Omental fat pad (tissue), 4 donors: ENCODE data around the gene SLC16A6. TPM values are rescaled to one million over a fixed set of nuclear protein-coding genes. Genes with fewer than 3 reads are reported as not detected.

Source experiments
- ATAC-seq: fragments of 150-250 bp; one replicate; pipeline ENCODE4 v1.9.1; 2016; ENCODE audit warnings: mild to moderate bottlenecking, moderate library complexity; ENCODE audit not compliant: low FRiP score
- DNase-seq: peaks from one replicate; pipeline ENCODE4 v3.0.0-alpha.2; 2019; ENCODE audit warnings: low spot score
- total RNA-seq, 4 donors: library from RNA; depleted of rRNA; stranded (reverse); fragments of >200 nt; gene quantifications; one replicate each; pipeline ENCODE4 v1.1.0, GENCODE V29; 2016
- TF ChIP-seq, protein P1 (sequence below), 3 donors: fragments of 450-650 bp; IDR thresholded peaks; one replicate each; pipeline ENCODE4 v1.5.1; 2016 to 2017; ENCODE audit warnings: antibody characterized with exemption in 3 of 3, mild to moderate bottlenecking in 3 of 3, moderate library complexity in 2 of 3

SLC16A6 gene
- total RNA-seq, 4 donors from 2014 or later, result 0.38 to 7.3 (median 2.2) TPM

- TF ChIP-seq, protein P1, sequence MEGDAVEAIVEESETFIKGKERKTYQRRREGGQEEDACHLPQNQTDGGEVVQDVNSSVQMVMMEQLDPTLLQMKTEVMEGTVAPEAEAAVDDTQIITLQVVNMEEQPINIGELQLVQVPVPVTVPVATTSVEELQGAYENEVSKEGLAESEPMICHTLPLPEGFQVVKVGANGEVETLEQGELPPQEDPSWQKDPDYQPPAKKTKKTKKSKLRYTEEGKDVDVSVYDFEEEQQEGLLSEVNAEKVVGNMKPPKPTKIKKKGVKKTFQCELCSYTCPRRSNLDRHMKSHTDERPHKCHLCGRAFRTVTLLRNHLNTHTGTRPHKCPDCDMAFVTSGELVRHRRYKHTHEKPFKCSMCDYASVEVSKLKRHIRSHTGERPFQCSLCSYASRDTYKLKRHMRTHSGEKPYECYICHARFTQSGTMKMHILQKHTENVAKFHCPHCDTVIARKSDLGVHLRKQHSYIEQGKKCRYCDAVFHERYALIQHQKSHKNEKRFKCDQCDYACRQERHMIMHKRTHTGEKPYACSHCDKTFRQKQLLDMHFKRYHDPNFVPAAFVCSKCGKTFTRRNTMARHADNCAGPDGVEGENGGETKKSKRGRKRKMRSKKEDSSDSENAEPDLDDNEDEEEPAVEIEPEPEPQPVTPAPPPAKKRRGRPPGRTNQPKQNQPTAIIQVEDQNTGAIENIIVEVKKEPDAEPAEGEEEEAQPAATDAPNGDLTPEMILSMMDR (IDR thresholded peaks at IDR 0.05), result no peak
- no peak for DNase-seq
- no peak for ATAC-seq
Measured at GRCh38 chr17:68325961-68326360, 35.0 kb upstream of the SLC16A6 start.

GRCh38 chr17:68324654-68325336, 33.9 kb upstream of the SLC16A6 start:
- DNase-seq (no peak), ATAC-seq (no peak)
- TF ChIP-seq, protein P1 (IDR thresholded peaks at IDR 0.05), result no peak

DNA sequence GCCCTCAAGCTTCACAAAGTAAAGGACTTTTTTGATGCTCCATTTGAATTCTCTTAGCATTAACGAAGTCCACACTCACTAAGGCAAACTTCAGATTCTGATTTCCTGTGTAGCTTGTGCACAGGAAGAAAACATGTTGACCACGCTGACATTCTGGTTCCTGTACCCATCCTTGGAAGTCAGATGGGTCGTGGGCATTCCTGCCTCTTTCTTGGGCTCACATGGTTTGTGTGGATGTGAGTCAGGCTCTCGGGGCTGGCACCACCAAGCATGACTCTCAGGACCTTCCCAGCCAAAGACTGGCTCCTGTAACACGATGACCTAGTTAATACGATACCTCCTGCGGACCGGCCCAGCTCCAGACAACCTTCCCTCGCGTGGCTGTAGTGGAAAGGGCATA, 33.2 kb upstream of the SLC16A6 start:
- ATAC-seq (no peak), DNase-seq (no peak)
- TF ChIP-seq, protein P1 (IDR thresholded peaks at IDR 0.05), result no peak

DNA sequence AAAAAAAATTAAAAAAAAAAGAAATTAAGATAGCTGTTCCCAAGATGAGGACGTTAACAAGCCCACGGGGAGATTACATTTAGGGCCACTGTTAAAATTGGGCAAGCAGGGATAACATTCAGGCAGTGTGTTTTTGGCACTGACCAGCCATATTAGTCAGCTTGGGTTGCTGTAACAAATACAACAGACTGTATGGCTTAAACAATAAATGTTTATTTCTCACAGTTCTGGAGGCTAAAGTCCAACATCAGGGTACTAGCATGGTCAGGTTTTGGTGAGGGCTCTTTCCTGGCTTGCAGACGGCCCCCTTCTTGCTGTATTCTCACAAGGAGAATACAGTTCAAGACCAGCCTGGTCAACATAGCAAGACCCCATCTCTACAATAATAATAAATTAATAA, 31.7 kb upstream of the SLC16A6 start:
- no peak for ATAC-seq
- TF ChIP-seq, protein P1 (IDR thresholded peaks at IDR 0.05), result no peak
- no peak for DNase-seq

DNA sequence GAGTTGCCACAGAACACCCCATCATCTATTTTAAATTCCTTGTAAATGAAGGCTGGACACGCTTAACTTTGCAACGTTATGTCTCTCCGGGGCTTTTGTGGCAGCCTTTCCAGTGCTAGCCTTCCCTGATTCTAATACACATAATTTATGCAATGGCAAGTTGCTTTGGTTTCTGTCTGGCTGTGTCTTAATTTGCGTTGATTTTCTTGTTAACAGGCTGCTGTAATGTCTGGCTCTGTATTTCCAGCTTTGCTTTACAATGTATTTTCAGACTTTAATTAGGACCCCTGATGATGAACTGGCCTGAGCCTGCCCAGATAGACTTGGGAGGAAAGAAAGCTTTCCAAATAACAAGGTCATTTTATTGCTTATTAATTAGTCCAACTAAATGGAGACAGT, 30.6 kb upstream of the SLC16A6 start:
- no peak for ATAC-seq
- DNase-seq, result no peak
- TF ChIP-seq, protein P1 (IDR thresholded peaks at IDR 0.05), result no peak

DNA sequence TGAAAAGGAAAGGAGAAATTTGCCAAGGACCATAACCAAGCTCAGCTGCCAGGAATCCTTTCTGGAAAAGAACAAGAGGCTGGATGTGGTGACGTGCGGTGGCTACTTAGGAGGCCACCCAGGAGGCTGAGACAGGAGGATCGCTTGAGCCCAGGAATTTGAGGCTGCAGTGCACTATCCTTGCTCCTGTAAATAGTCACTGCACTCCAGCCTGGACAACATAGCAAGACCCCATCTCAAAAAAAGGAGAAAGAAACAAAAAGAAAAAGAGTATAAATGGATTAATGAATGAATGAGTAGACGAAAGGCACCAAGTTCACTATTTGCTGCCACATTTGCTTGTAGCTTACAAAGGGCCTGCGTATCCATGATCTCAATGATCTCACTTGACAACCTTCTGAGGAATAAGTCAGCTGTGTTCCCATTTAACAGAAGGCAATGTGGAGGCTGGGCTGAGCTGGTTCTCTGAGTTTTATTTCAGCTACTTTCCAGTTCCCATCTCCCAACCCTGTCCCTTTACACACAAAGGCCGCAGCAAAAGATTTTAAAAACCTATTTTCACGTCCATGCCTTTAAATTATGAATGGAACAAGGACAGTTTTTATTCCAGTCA, 30.1 kb upstream of the SLC16A6 start:
- TF ChIP-seq, protein P1 (IDR thresholded peaks at IDR 0.05), result no peak
- ATAC-seq, result no peak
- no peak for DNase-seq

GRCh38 chr17:68320311-68320865, 29.5 kb upstream of the SLC16A6 start:
- no peak for DNase-seq
- no peak for ATAC-seq
- TF ChIP-seq, protein P1 (IDR thresholded peaks at IDR 0.05), result no peak
